ENCODE results near the gene GRIK2. TPM values are rescaled to one million over a fixed set of nuclear protein-coding genes. Genes with fewer than 3 reads are reported as not detected.

GRIK2 gene
- total RNA-seq, 1 donor from 2014 or later = 2.3 TPM

GRCh38 chr6:101816716-101817115 is 423.2 kb downstream of the GRIK2 start:
- ATAC-seq (no peak), DNase-seq (no peak)
- intact Hi-C loops (cut with micrococcal nuclease) = no loop called here

GRCh38 chr6:101818051-101818450 is 424.5 kb downstream of the GRIK2 start:
- intact Hi-C loops (cut with micrococcal nuclease) = no loop called here
- ATAC-seq (no peak), DNase-seq (no peak)

- intact Hi-C loops (cut with micrococcal nuclease) = no loop called here
- ATAC-seq (no peak), DNase-seq (no peak)
Measured at GRCh38 chr6:101824551-101825345, 431.2 kb downstream of the GRIK2 start.

- intact Hi-C loops (cut with micrococcal nuclease) = no loop called here
- ATAC-seq (no peak), DNase-seq (no peak)
Measured at GRCh38 chr6:101826269-101826668, 432.8 kb downstream of the GRIK2 start.

- DNase-seq (no peak), ATAC-seq (no peak)
- intact Hi-C loops (cut with micrococcal nuclease) = no loop called here
Measured at GRCh38 chr6:101826678-101827077, 433.2 kb downstream of the GRIK2 start.

GRCh38 chr6:101830501-101831031 is 437.1 kb downstream of the GRIK2 start:
- intact Hi-C loops (cut with micrococcal nuclease) = no loop called here
- DNase-seq (no peak), ATAC-seq (no peak)

- ATAC-seq = peak; percentile 82
- peak; percentile 68 for DNase-seq
- intact Hi-C loops (cut with micrococcal nuclease) = no loop called here
Measured at GRCh38 chr6:101832371-101832770, 438.9 kb downstream of the GRIK2 start.

GRCh38 chr6:101840100-101840499 is 446.6 kb downstream of the GRIK2 start:
- ATAC-seq (no peak), DNase-seq (no peak)

GRCh38 chr6:101845172-101845571 is 451.7 kb downstream of the GRIK2 start:
- DNase-seq = no peak
- no peak for ATAC-seq
- intact Hi-C loops (cut with micrococcal nuclease) = no loop called here

More at GRCh38 chr6:101840100-101840499, 446.6 kb downstream of the GRIK2 start:
- intact Hi-C loops (cut with micrococcal nuclease) = no loop called here

- intact Hi-C loops (cut with micrococcal nuclease) = no loop called here
- ATAC-seq (no peak), DNase-seq (no peak)
Measured at GRCh38 chr6:101845621-101846020, 452.1 kb downstream of the GRIK2 start.

- intact Hi-C loops (cut with micrococcal nuclease) = no loop called here
- no peak for ATAC-seq
Measured at GRCh38 chr6:101847690-101848089, 454.2 kb downstream of the GRIK2 start.

GRCh38 chr6:101851911-101852310 is 458.4 kb downstream of the GRIK2 start:
- DNase-seq = no peak
- no peak for ATAC-seq
- intact Hi-C loops (cut with micrococcal nuclease) = no loop called here

More at GRCh38 chr6:101847690-101848089, 454.2 kb downstream of the GRIK2 start:
- DNase-seq = no peak

- intact Hi-C loops (cut with micrococcal nuclease) = no loop called here
- no peak for ATAC-seq
- no peak for DNase-seq
Measured at GRCh38 chr6:101853231-101854085, 459.9 kb downstream of the GRIK2 start.

- DNase-seq = no peak
- no peak for ATAC-seq
- intact Hi-C loops (cut with micrococcal nuclease) = no loop called here
Measured at GRCh38 chr6:101876431-101876830, 482.9 kb downstream of the GRIK2 start.

- ATAC-seq (peak; percentile 13), DNase-seq (no peak)
- intact Hi-C loops (cut with micrococcal nuclease) = no loop called here
Measured at GRCh38 chr6:101878554-101879276, 485.2 kb downstream of the GRIK2 start.

GRCh38 chr6:101879782-101880181 is 486.3 kb downstream of the GRIK2 start:
- intact Hi-C loops (cut with micrococcal nuclease) = no loop called here
- ATAC-seq (no peak), DNase-seq (no peak)

GRCh38 chr6:101883505-101883904 is 490.0 kb downstream of the GRIK2 start:
- intact Hi-C loops (cut with micrococcal nuclease) = no loop called here
- DNase-seq = no peak
- ATAC-seq = no peak

- ATAC-seq = no peak
Measured at GRCh38 chr6:101887532-101887931, 494.0 kb downstream of the GRIK2 start.

More at GRCh38 chr6:101887532-101887931, 494.0 kb downstream of the GRIK2 start:
- intact Hi-C loops (cut with micrococcal nuclease) = no loop called here
- no peak for DNase-seq

Data from left ventricle myocardium superior (tissue), 1 donor.